ENCODE measurements around the gene TMEM63C. TPM values are rescaled to one million over a fixed set of nuclear protein-coding genes. Genes with fewer than 3 reads are reported as not detected.

The TMEM63C gene
- total and polyA plus RNA-seq, 2 experiments from 2014 or later = 4.9 to 9.7 TPM

GRCh38 chr14:77139022-77139421 is 42.6 kb upstream of the TMEM63C start:
- no peak overlapping the region for H3K4me3 ChIP-seq
- no peaks in the 10 kb centered on the region for H3K9me3 ChIP-seq (ENCODE audit: low read depth)
- no peak overlapping the region for H2AFZ ChIP-seq
- no peaks in the 10 kb centered on the region for H4K20me1 ChIP-seq (ENCODE audit: insufficient read depth, poor library complexity, severe bottlenecking)
- peaks cover 21% of the 10 kb centered on the region for H3K4me1 ChIP-seq (ENCODE audit: insufficient read depth)
- DNase-seq (ENCODE audit: low spot score) = no peak
- WGBS (ENCODE audit: low lambda C conversion rate, missing lambda C conversion rate) = 89% methylated on average over 15 of the region's 15 CpGs
- no peaks in the 10 kb centered on the region for H3K79me2 ChIP-seq
- peaks cover 89% of the 10 kb centered on the region for H3K27me3 ChIP-seq
- H3K27ac ChIP-seq = no peak overlapping the region
- H3K36me3 ChIP-seq (replicated peaks; ENCODE audit: insufficient read depth, low read depth) = no peaks in the 10 kb centered on the region
- TF ChIP-seq EZH2 (IDR thresholded peaks at IDR 0.05; ENCODE audit: borderline replicate concordance) (no peak), EZH2phosphoT487 (IDR thresholded peaks at IDR 0.05; ENCODE audit: low read depth, severe bottlenecking, unreplicated experiment) (no peak), CTCF (IDR thresholded peaks at IDR 0.05; ENCODE audit: poor library complexity) (no peak)
- H3K4me2 ChIP-seq = peak overlapping the region; percentile 97
- H3K9me2 ChIP-seq (replicated peaks; ENCODE audit: insufficient read depth) = no peaks in the 10 kb centered on the region

GRCh38 chr14:77139540-77140358 is 41.8 kb upstream of the TMEM63C start:
- H3K27ac ChIP-seq = no peak overlapping the region
- H4K20me1 ChIP-seq (ENCODE audit: insufficient read depth, poor library complexity, severe bottlenecking) = no peaks in the 10 kb centered on the region
- peak; percentile 64 for DNase-seq (ENCODE audit: low spot score)
- H3K9me3 ChIP-seq (ENCODE audit: low read depth) = no peaks in the 10 kb centered on the region
- peaks cover 89% of the 10 kb centered on the region for H3K27me3 ChIP-seq
- no peaks in the 10 kb centered on the region for H3K79me2 ChIP-seq
- TF ChIP-seq EZH2phosphoT487 (IDR thresholded peaks at IDR 0.05; ENCODE audit: low read depth, severe bottlenecking, unreplicated experiment) = no peak
- no peak for TF ChIP-seq EZH2 (IDR thresholded peaks at IDR 0.05; ENCODE audit: borderline replicate concordance)
- peak; percentile 52 for TF ChIP-seq CTCF (IDR thresholded peaks at IDR 0.05; ENCODE audit: poor library complexity)
- peak overlapping the region; percentile 97 for H3K4me2 ChIP-seq
- H3K4me1 ChIP-seq (ENCODE audit: insufficient read depth) = peaks cover 21% of the 10 kb centered on the region
- H3K36me3 ChIP-seq (replicated peaks; ENCODE audit: insufficient read depth, low read depth) = no peaks in the 10 kb centered on the region
- H2AFZ ChIP-seq = no peak overlapping the region
- H3K9me2 ChIP-seq (replicated peaks; ENCODE audit: insufficient read depth) = no peaks in the 10 kb centered on the region
- 7% methylated on average over 44 of the region's 52 CpGs for WGBS (ENCODE audit: low lambda C conversion rate, missing lambda C conversion rate)
- H3K4me3 ChIP-seq = no peak overlapping the region

- H3K4me3 ChIP-seq = peak overlapping the region; percentile 20
- TF ChIP-seq EZH2 (IDR thresholded peaks at IDR 0.05; ENCODE audit: borderline replicate concordance) (peak; percentile 57), EZH2phosphoT487 (IDR thresholded peaks at IDR 0.05; ENCODE audit: low read depth, severe bottlenecking, unreplicated experiment) (peak; percentile 16), CTCF (IDR thresholded peaks at IDR 0.05; ENCODE audit: poor library complexity) (no peak)
- WGBS (ENCODE audit: low lambda C conversion rate, missing lambda C conversion rate) = 1% methylated on average over 63 of the region's 67 CpGs
- no peak for DNase-seq (ENCODE audit: low spot score)
- H3K27ac ChIP-seq = no peak overlapping the region
- H3K79me2 ChIP-seq = no peaks in the 10 kb centered on the region
- H4K20me1 ChIP-seq (ENCODE audit: insufficient read depth, poor library complexity, severe bottlenecking) = no peaks in the 10 kb centered on the region
- H3K4me1 ChIP-seq (ENCODE audit: insufficient read depth) = peaks cover 21% of the 10 kb centered on the region
- H3K36me3 ChIP-seq (replicated peaks; ENCODE audit: insufficient read depth, low read depth) = no peaks in the 10 kb centered on the region
- no peak overlapping the region for H2AFZ ChIP-seq
- peak overlapping the region; percentile 97 for H3K4me2 ChIP-seq
- no peaks in the 10 kb centered on the region for H3K9me2 ChIP-seq (replicated peaks; ENCODE audit: insufficient read depth)
- no peaks in the 10 kb centered on the region for H3K9me3 ChIP-seq (ENCODE audit: low read depth)
- H3K27me3 ChIP-seq = peaks cover 92% of the 10 kb centered on the region
Observed at GRCh38 chr14:77140359-77141213, 41.0 kb upstream of the TMEM63C start.

Measured in hepatocyte (in vitro differentiated cells).